ENCODE results near the gene LY6G6F. TPM values are rescaled to one million over a fixed set of nuclear protein-coding genes. Genes with fewer than 3 reads are reported as not detected.

LY6G6F gene
- total RNA-seq, 1 donor from 2014 or later: not detected

- H3K27me3 Mint-ChIP-seq (ENCODE audit: low read depth, unreplicated experiment): no peaks in the 10 kb centered on the region
- DNase-seq (ENCODE audit: low read depth) (no peak), FAIRE-seq (no peak)
- peaks cover 20% of the 10 kb centered on the region for H3K36me3 Mint-ChIP-seq (ENCODE audit: low read depth, unreplicated experiment)
- Histone ChIP-seq H3K27ac (ENCODE audit: low read depth, low read length) (no peak overlapping the region), H3K79me2 (ENCODE audit: insufficient read depth, low read length) (no peaks in the 10 kb centered on the region), H3K27me3 (ENCODE audit: insufficient read depth, low read length) (no peaks in the 10 kb centered on the region), H3K9me3 (ENCODE audit: insufficient read depth, low read depth, low read length) (no peaks in the 10 kb centered on the region), H2AFZ (ENCODE audit: low read depth, low read length) (no peak overlapping the region), H3K4me2 (ENCODE audit: low read length) (no peak overlapping the region), H4K20me1 (ENCODE audit: insufficient read depth, low read length) (peaks cover 3% of the 10 kb centered on the region), H3K9ac (ENCODE audit: low read length) (no peak overlapping the region), H3K4me1 (ENCODE audit: insufficient read depth, low read length) (peaks cover 5% of the 10 kb centered on the region), H3K36me3 (ENCODE audit: insufficient read depth, low read length) (peaks cover 31% of the 10 kb centered on the region), H3K4me3 (ENCODE audit: insufficient read depth, low read depth, low read length) (no peak overlapping the region)
- no peak overlapping the region for H3K27ac Mint-ChIP-seq (ENCODE audit: unreplicated experiment)
- H3K4me3 Mint-ChIP-seq (ENCODE audit: unreplicated experiment): no peak overlapping the region
- no peaks in the 10 kb centered on the region for H3K9me3 Mint-ChIP-seq (ENCODE audit: unreplicated experiment)
- no peak for TF ChIP-seq CTCF (IDR thresholded peaks at IDR 0.05; ENCODE audit: insufficient read depth, low read depth, low read length)
- no peak for TF ChIP-seq EZH2 (IDR thresholded peaks at IDR 0.05; ENCODE audit: insufficient read depth, low read length)
- H3K4me1 Mint-ChIP-seq (ENCODE audit: low read depth, unreplicated experiment): peaks cover 11% of the 10 kb centered on the region
These were observed 15.6 kb upstream of the LY6G6F start for GRCh38 chr6:31691078-31691463.

- FAIRE-seq: no peak
- Histone ChIP-seq H2AFZ (ENCODE audit: low read depth, low read length) (no peak overlapping the region), H3K36me3 (ENCODE audit: insufficient read depth, low read length) (peaks cover 33% of the 10 kb centered on the region), H3K9ac (ENCODE audit: low read length) (no peak overlapping the region), H3K27ac (ENCODE audit: low read depth, low read length) (no peak overlapping the region), H3K4me2 (ENCODE audit: low read length) (no peak overlapping the region), H3K4me1 (ENCODE audit: insufficient read depth, low read length) (peaks cover 5% of the 10 kb centered on the region), H3K9me3 (ENCODE audit: insufficient read depth, low read depth, low read length) (no peaks in the 10 kb centered on the region), H3K4me3 (ENCODE audit: insufficient read depth, low read depth, low read length) (no peak overlapping the region), H3K27me3 (ENCODE audit: insufficient read depth, low read length) (no peaks in the 10 kb centered on the region), H3K79me2 (ENCODE audit: insufficient read depth, low read length) (no peaks in the 10 kb centered on the region), H4K20me1 (ENCODE audit: insufficient read depth, low read length) (peaks cover 4% of the 10 kb centered on the region)
- DNase-seq (ENCODE audit: low read depth): no peak
- Mint-ChIP-seq H3K27ac (ENCODE audit: unreplicated experiment) (no peak overlapping the region), H3K4me3 (ENCODE audit: unreplicated experiment) (no peak overlapping the region), H3K36me3 (ENCODE audit: low read depth, unreplicated experiment) (peaks cover 14% of the 10 kb centered on the region), H3K4me1 (ENCODE audit: low read depth, unreplicated experiment) (peaks cover 11% of the 10 kb centered on the region), H3K9me3 (ENCODE audit: unreplicated experiment) (no peaks in the 10 kb centered on the region), H3K27me3 (ENCODE audit: low read depth, unreplicated experiment) (no peaks in the 10 kb centered on the region)
- no peak for TF ChIP-seq EZH2 (IDR thresholded peaks at IDR 0.05; ENCODE audit: insufficient read depth, low read length)
- no peak for TF ChIP-seq CTCF (IDR thresholded peaks at IDR 0.05; ENCODE audit: insufficient read depth, low read depth, low read length)
These were observed 15.0 kb upstream of the LY6G6F start for GRCh38 chr6:31691564-31692108.

GRCh38 chr6:31692353-31692752 lies 14.3 kb upstream of the LY6G6F start:
- Histone ChIP-seq H3K27ac (ENCODE audit: low read depth, low read length) (no peak overlapping the region), H3K27me3 (ENCODE audit: insufficient read depth, low read length) (no peaks in the 10 kb centered on the region), H4K20me1 (ENCODE audit: insufficient read depth, low read length) (peaks cover 11% of the 10 kb centered on the region), H3K36me3 (ENCODE audit: insufficient read depth, low read length) (peaks cover 29% of the 10 kb centered on the region), H3K4me1 (ENCODE audit: insufficient read depth, low read length) (peaks cover 5% of the 10 kb centered on the region), H2AFZ (ENCODE audit: low read depth, low read length) (no peak overlapping the region), H3K79me2 (ENCODE audit: insufficient read depth, low read length) (no peaks in the 10 kb centered on the region), H3K4me3 (ENCODE audit: insufficient read depth, low read depth, low read length) (no peak overlapping the region), H3K9ac (ENCODE audit: low read length) (no peak overlapping the region), H3K9me3 (ENCODE audit: insufficient read depth, low read depth, low read length) (no peaks in the 10 kb centered on the region), H3K4me2 (ENCODE audit: low read length) (no peak overlapping the region)
- FAIRE-seq: no peak
- no peak for TF ChIP-seq EZH2 (IDR thresholded peaks at IDR 0.05; ENCODE audit: insufficient read depth, low read length)
- no peak for TF ChIP-seq CTCF (IDR thresholded peaks at IDR 0.05; ENCODE audit: insufficient read depth, low read depth, low read length)
- Mint-ChIP-seq H3K27ac (ENCODE audit: unreplicated experiment) (no peak overlapping the region), H3K27me3 (ENCODE audit: low read depth, unreplicated experiment) (no peaks in the 10 kb centered on the region), H3K4me3 (ENCODE audit: unreplicated experiment) (no peak overlapping the region), H3K4me1 (ENCODE audit: low read depth, unreplicated experiment) (peaks cover 11% of the 10 kb centered on the region), H3K9me3 (ENCODE audit: unreplicated experiment) (no peaks in the 10 kb centered on the region), H3K36me3 (ENCODE audit: low read depth, unreplicated experiment) (peaks cover 13% of the 10 kb centered on the region)
- no peak for DNase-seq (ENCODE audit: low read depth)

Data from astrocyte (in vitro differentiated cells and primary cell).